GM12878 (cell line): ENCODE data around the gene SGMS1. TPM values are rescaled to one million over a fixed set of nuclear protein-coding genes. Genes with fewer than 3 reads are reported as not detected.

Experiments used
- ATAC-seq: fragments of 200-7000 bp; cut with Tn5 transposase; 3 replicates; pipeline ENCODE4 v1.9.1; 2020; ENCODE audit warnings: mild to moderate bottlenecking, moderate library complexity
- BruUV-seq: library from RNA; stranded (reverse); fragments of 400-500 nt; replicated peaks from 2 replicates; lab custom pipeline; 2021; lab: Mats Ljungman, UMichigan
- CTCF ChIA-PET: fragments of 300-600 bp; sonication (Branson Sonifier 250); formaldehyde crosslinking; extraction: SDS; loops from one replicate; lab custom pipeline; 2021; ENCODE audit warnings: inconsistent platforms; lab: Yijun Ruan, JAX
- POLR2A ChIA-PET: fragments of 350-600 bp; formaldehyde crosslinking; extraction: SDS; loops from one replicate; lab custom pipeline; 2021; ENCODE audit warnings: inconsistent platforms; lab: Charles Lee
- RAD21 ChIA-PET: fragments of 300-600 bp; sonication (Branson Sonifier 250); formaldehyde crosslinking; loops from one replicate; lab custom pipeline; 2023; ENCODE audit warnings: antibody characterized with exemption; ENCODE audit not compliant: unreplicated experiment; lab: Charles Lee
- SMC1A ChIA-PET: fragments of 300-600 bp; sonication (Branson Sonifier 250); formaldehyde crosslinking; loops from one replicate; lab custom pipeline; 2023; ENCODE audit not compliant: unreplicated experiment, uncharacterized antibody; lab: Charles Lee
- DNase-seq: peaks from one replicate; pipeline ENCODE4 v3.0.0-alpha.2; 2011; ENCODE audit warnings: low read depth, low spot score
- FAIRE-seq: peaks from 3 replicates; lab custom pipeline; 2011; peaks lifted over from hg19 to GRCh38; lab: Jason Lieb, UNC
- H2AFZ ChIP-seq: 2 replicates; pipeline ENCODE4 v1.6.0; 2011; ENCODE audit warnings: low read depth, low read length, control low read depth; ENCODE audit not compliant: control insufficient read depth
- H3K27ac ChIP-seq: 2 replicates; pipeline ENCODE4 v1.5.1; 2011; ENCODE audit warnings: control low read depth; ENCODE audit not compliant: control insufficient read depth, insufficient read depth
- H3K27me3 ChIP-seq, 2 experiments: replicated peaks in 1 of 2; 2 replicates each; pipeline versions ENCODE4 v1.6.0 to v1.6.1; 2011; ENCODE audit warnings: low read length in 1 of 2; ENCODE audit not compliant: control insufficient read depth in 2 of 2, insufficient read depth in 2 of 2
- H3K36me3 ChIP-seq, 2 experiments: 2 replicates each; pipeline ENCODE4 v1.5.1; 2011; ENCODE audit warnings: low read length in 1 of 2; ENCODE audit not compliant: control insufficient read depth in 2 of 2, insufficient read depth in 2 of 2
- H3K4me1 ChIP-seq: 2 replicates; pipeline ENCODE4 v1.6.1; 2011; ENCODE audit warnings: mild to moderate bottlenecking, low read length, moderate library complexity, mixed read lengths; ENCODE audit not compliant: control insufficient read depth, insufficient read depth
- H3K4me2 ChIP-seq: 2 replicates; pipeline ENCODE4 v1.6.0; 2011; ENCODE audit warnings: control low read depth; ENCODE audit not compliant: control insufficient read depth, insufficient read depth
- H3K4me3 ChIP-seq: fragments of 200-600 bp; sonication (generic); 2 replicates; pipeline ENCODE4 v1.5.1; 2016
- H3K79me2 ChIP-seq: 2 replicates; pipeline ENCODE4 v1.6.0; 2011; ENCODE audit warnings: low read length; ENCODE audit not compliant: control insufficient read depth, insufficient read depth
- H3K9ac ChIP-seq: 2 replicates; pipeline ENCODE4 v1.8.0; 2011; ENCODE audit warnings: low read length, control low read depth, mixed read lengths; ENCODE audit not compliant: control insufficient read depth, insufficient read depth
- H3K9me3 ChIP-seq: replicated peaks from 3 replicates; pipeline ENCODE4 v1.5.1; 2011; ENCODE audit warnings: mild to moderate bottlenecking, low read length; ENCODE audit not compliant: control insufficient read depth, insufficient read depth
- H4K20me1 ChIP-seq: 2 replicates; pipeline ENCODE4 v1.6.0; 2011; ENCODE audit not compliant: control insufficient read depth, insufficient read depth
- CHD4 ChIP-seq: fragments of 200-600 bp; sonication (generic); IDR thresholded peaks from 2 replicates; pipeline ENCODE4 v1.6.1; 2016; ENCODE audit warnings: mild to moderate bottlenecking
- MYB ChIP-seq: fragments of 150-350 bp; IDR thresholded peaks from 2 replicates; pipeline ENCODE4 v1.6.1; 2014; ENCODE audit warnings: mild to moderate bottlenecking, low read depth, low read length, borderline replicate concordance
- POLR2A ChIP-seq: IDR thresholded peaks from 2 replicates; pipeline ENCODE4 v1.6.1; 2011; ENCODE audit warnings: low read depth, mild to moderate bottlenecking, low read length
- RUNX3 ChIP-seq: IDR thresholded peaks from 2 replicates; pipeline ENCODE4 v1.6.1; 2012; ENCODE audit warnings: low read length, inconsistent platforms
- SIX5 ChIP-seq: IDR thresholded peaks from 2 replicates; pipeline ENCODE4 v1.6.1; 2011; ENCODE audit warnings: mild to moderate bottlenecking, low read depth, low read length, moderate library complexity; ENCODE audit not compliant: severe bottlenecking
- SMC3 ChIP-seq: IDR thresholded peaks from 2 replicates; pipeline ENCODE4 v1.6.1; 2011; ENCODE audit warnings: low read length, improper control_type of control experiment, borderline replicate concordance
- WGBS: methylation state at CpG from one replicate; pipeline ENCODE4 v1.1.6; 2016; ENCODE audit warnings: low lambda C conversion rate; ENCODE audit not compliant: insufficient replicate concordance, insufficient coverage; ENCODE audit errors: missing lambda C conversion rate; 5-methylcytosine and 5-hydroxymethylcytosine counted together
- in situ Hi-C: fragments of 300-500 bp; cut with MboI; formaldehyde crosslinking; loops from 9 replicates; pipeline ENCODE4 v1.14.3; 2018; ENCODE audit warnings: mixed read lengths
- intact Hi-C: fragments of 100-400 bp; cut with micrococcal nuclease; formaldehyde crosslinking; loops from one replicate; pipeline ENCODE4 v1.14.2; 2022; ENCODE audit not compliant: unreplicated experiment
- polyA plus RNA-seq, 11 experiments: library from polyadenylated mRNA; depleted of rRNA in 4 of 11; unstranded in 6 of 11; stranded (reverse) in 5 of 11; fragments of >200 nt; fragmentation: Nextera tagmentation in 4 of 11; fragmentation: Illumina TruSeq in 1 of 11; extraction: Ambion mirVana in 4 of 11; extraction: Trizol in 1 of 11; gene quantifications; 1 replicate in 1 of 11; 2 replicates in 10 of 11; pipeline versions ENCODE4 v1.2.1 to v1.2.3, GENCODE V29; 2011 to 2016; ENCODE audit warnings: inconsistent platforms in 2 of 11, missing spikeins in 2 of 11, low read depth in 1 of 11
- total RNA-seq, 4 experiments: library from RNA; depleted of rRNA in 3 of 4; stranded (reverse); fragments of >200 nt in 3 of 4; fragmentation: Illumina TruSeq in 1 of 4; extraction: Trizol in 1 of 4; gene quantifications; 2 replicates each; pipeline versions ENCODE4 v1.2.1 to v1.2.3, GENCODE V29; 2013 to 2021
- TF ChIP-seq, protein P1 (sequence below): fragments of 450-650 bp; IDR thresholded peaks from 2 replicates; pipeline ENCODE4 v1.6.1; 2016; ENCODE audit warnings: mild to moderate bottlenecking

SGMS1 gene
- total and polyA plus RNA-seq, 10 of the 15 experiments (the other 5 are each of a cell fraction or from before 2014, with no cell fraction given) = 1.4 to 14.5 (median 4.9) TPM

DNA sequence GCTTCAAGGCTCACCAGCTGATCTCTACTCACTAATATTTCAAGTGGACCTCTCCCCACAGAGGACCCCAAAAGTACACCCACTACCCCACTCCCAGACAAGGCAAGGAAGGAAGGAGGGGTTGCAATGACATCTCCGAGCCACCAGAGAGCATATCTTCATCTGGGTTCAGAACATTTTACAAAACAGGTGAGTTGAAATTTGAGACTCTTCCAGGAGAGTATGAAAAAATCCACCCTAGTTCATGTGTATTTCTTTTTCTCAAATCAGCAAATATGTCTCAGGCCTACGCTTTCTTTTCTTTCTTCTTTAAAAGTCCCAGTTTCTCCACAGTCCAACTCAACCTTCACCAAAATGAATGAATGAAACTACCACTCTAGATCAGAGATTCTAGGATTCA, 61.9 kb downstream of the SGMS1 start (continued):
- no peak for TF ChIP-seq SIX5
- peak; percentile 68; the same call in 1 of the 2 replicates for TF ChIP-seq SMC3
- no peak for TF ChIP-seq MYB
- no peak for TF ChIP-seq POLR2A
- TF ChIP-seq, protein P1, sequence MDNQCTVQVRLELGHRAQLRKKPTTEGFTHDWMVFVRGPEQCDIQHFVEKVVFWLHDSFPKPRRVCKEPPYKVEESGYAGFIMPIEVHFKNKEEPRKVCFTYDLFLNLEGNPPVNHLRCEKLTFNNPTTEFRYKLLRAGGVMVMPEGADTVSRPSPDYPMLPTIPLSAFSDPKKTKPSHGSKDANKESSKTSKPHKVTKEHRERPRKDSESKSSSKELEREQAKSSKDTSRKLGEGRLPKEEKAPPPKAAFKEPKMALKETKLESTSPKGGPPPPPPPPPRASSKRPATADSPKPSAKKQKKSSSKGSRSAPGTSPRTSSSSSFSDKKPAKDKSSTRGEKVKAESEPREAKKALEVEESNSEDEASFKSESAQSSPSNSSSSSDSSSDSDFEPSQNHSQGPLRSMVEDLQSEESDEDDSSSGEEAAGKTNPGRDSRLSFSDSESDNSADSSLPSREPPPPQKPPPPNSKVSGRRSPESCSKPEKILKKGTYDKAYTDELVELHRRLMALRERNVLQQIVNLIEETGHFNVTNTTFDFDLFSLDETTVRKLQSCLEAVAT = no peak

DNA sequence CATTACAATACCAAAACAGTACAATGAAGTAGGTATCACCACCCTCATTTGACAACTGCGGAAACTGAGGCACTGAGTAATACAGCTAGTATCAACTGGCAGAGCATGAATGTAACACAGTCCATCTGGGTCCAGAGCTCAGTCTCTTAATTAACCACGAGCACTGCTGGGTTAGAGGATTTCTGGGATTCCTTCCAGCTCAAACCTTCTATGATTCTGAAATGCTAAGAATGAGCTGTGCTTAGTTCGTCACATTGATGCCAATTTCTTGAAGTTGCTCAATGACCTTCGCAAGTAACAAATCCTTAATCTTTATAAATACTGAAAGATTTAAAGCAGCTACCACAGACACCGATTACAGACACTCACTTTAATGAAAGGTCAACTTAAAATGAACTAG, 62.5 kb downstream of the SGMS1 start:
- WGBS = 88% methylated on average over 5 of the region's 5 CpGs
- TF ChIP-seq CHD4 = no peak
- TF ChIP-seq RUNX3 = no peak
- Histone ChIP-seq H3K4me2 (no peak overlapping the region), H3K4me3 (no peak overlapping the region), H3K9me3 (no peaks in the 10 kb centered on the region), H3K27ac (no peak overlapping the region), H3K79me2 (no peaks in the 10 kb centered on the region), H3K9ac (no peak overlapping the region), H3K27me3 (no peaks in the 10 kb centered on the region), H3K4me1 (no peaks in the 10 kb centered on the region), H4K20me1 (no peaks in the 10 kb centered on the region), H2AFZ (no peak overlapping the region), H3K36me3 (no peaks in the 10 kb centered on the region)
- ATAC-seq (no peak), DNase-seq (no peak), FAIRE-seq (no peak)
- in situ Hi-C loops (no loop called here), intact Hi-C loops (loop anchor here (2.0 kb wide), 1 partner anchor 64 kb away; no protein-coding TSS in a partner anchor)
- SMC1A ChIA-PET = interaction anchor here (0.7 to 1.4 kb wide), 9 partner anchors 8 to 97 kb away, joined by 3 to 18 read pairs (median 4); no protein-coding TSS in a partner anchor
- CTCF ChIA-PET = interaction anchor here (0.7 to 1.5 kb wide), 16 partner anchors 8 to 269 kb away, joined by 3 to 13 read pairs (median 4); no protein-coding TSS in a partner anchor
- POLR2A ChIA-PET = no interaction called here
- BruUV-seq = no TSS peak
- RAD21 ChIA-PET = interaction anchor here (0.9 to 1.1 kb wide), 2 partner anchors 17 to 91 kb away, joined by 3 to 4 read pairs; no protein-coding TSS in a partner anchor
